Fibroblast of lung (primary cell): Measurements from ENCODE around the gene SPINDOC. TPM values are rescaled to one million over a fixed set of nuclear protein-coding genes. Genes with fewer than 3 reads are reported as not detected.
A peak's percentile ranks its signal among the peaks of the same experiment; 100 is the strongest.

Experiments used
- DNase-seq, 2 donors: peaks; one replicate each; pipeline versions ENCODE4 v3.0.0 to v3.0.0-alpha.2; 2010; ENCODE audit warnings: low read depth in 2 of 2
- H2AFZ ChIP-seq: 2 replicates; pipeline ENCODE4 v1.5.1; 2012; ENCODE audit warnings: low read length, control low read depth, inconsistent platforms
- H3K27ac ChIP-seq: 2 replicates; pipeline ENCODE4 v1.5.1; 2011; ENCODE audit warnings: low read length, control low read depth; ENCODE audit not compliant: insufficient read depth
- H3K27me3 ChIP-seq: 2 replicates; pipeline ENCODE4 v1.5.1; 2011; ENCODE audit warnings: mild to moderate bottlenecking, low read length; ENCODE audit not compliant: control insufficient read depth, insufficient read depth
- H3K36me3 ChIP-seq: 2 replicates; pipeline ENCODE4 v1.5.1; 2011; ENCODE audit warnings: low read length; ENCODE audit not compliant: control insufficient read depth, insufficient read depth
- H3K4me1 ChIP-seq: 2 replicates; pipeline ENCODE4 v1.5.1; 2011; ENCODE audit warnings: low read length; ENCODE audit not compliant: control insufficient read depth, insufficient read depth; ENCODE audit errors: extremely low read depth
- H3K4me2 ChIP-seq: 2 replicates; pipeline ENCODE4 v1.5.1; 2011; ENCODE audit warnings: low read length, control low read depth; ENCODE audit not compliant: insufficient read depth; ENCODE audit errors: extremely low read depth
- H3K4me3 ChIP-seq, 4 experiments: fragments of 200-600 bp in 1 of 4; sonication (generic) in 1 of 4; replicated peaks in 1 of 4; 2 replicates each; pipeline ENCODE4 v1.5.1; 2011 to 2016; ENCODE audit warnings: low read length in 4 of 4, low read depth in 3 of 4, mild to moderate bottlenecking in 3 of 4, control low read depth in 2 of 4, inconsistent platforms in 1 of 4, mixed read lengths in 1 of 4; ENCODE audit not compliant: insufficient read depth in 1 of 4; ENCODE audit errors: control extremely low read depth in 1 of 4
- H3K79me2 ChIP-seq: 2 replicates; pipeline ENCODE4 v1.5.1; 2012; ENCODE audit warnings: mild to moderate bottlenecking, low read length, inconsistent platforms; ENCODE audit not compliant: control insufficient read depth, insufficient read depth
- H3K9ac ChIP-seq: 2 replicates; pipeline ENCODE4 v1.5.1; 2011; ENCODE audit warnings: mild to moderate bottlenecking, low read length, control low read depth; ENCODE audit not compliant: insufficient read depth
- H3K9me3 ChIP-seq: 2 replicates; pipeline ENCODE4 v1.5.1; 2012; ENCODE audit warnings: low read depth, low read length; ENCODE audit not compliant: control insufficient read depth, insufficient read depth
- H4K20me1 ChIP-seq: 2 replicates; pipeline ENCODE4 v1.5.1; 2011; ENCODE audit warnings: low read length; ENCODE audit not compliant: control insufficient read depth, insufficient read depth; ENCODE audit errors: extremely low read depth
- CTCF ChIP-seq, 2 donors: IDR thresholded peaks in 1 of 2; conservative IDR thresholded peaks in 1 of 2; 1 replicate in 1 of 2; 2 replicates in 1 of 2; pipeline ENCODE4 v1.5.1; 2011 to 2012; ENCODE audit warnings: low read length in 2 of 2, control low read depth in 1 of 2, inconsistent platforms in 1 of 2, low read depth in 1 of 2, mild to moderate bottlenecking in 1 of 2
- EZH2 ChIP-seq: IDR thresholded peaks from 2 replicates; pipeline ENCODE4 v1.5.1; 2012; ENCODE audit warnings: low read length, control low read depth, mild to moderate bottlenecking; ENCODE audit errors: missing control alignments
- polyA plus RNA-seq, 2 donors: library from polyadenylated mRNA; depleted of rRNA in 1 of 2; stranded (reverse) in 1 of 2; unstranded in 1 of 2; fragments of >200 nt; gene quantifications; 2 replicates each; pipeline ENCODE4 v1.2.1, GENCODE V29; 2011 to 2012; ENCODE audit warnings: missing spikeins in 1 of 2
- total RNA-seq: library from RNA; depleted of rRNA; stranded (reverse); fragments of >200 nt; gene quantifications from 2 replicates; pipeline ENCODE4 v1.2.1, GENCODE V29; 2014

SPINDOC gene
- total and polyA plus RNA-seq, 2 donors (not counting 1 experiment from before 2014, with no cell fraction given) = 10.7 to 10.9 TPM

GRCh38 chr11:63844836-63845235 is 31.6 kb downstream of the SPINDOC start:
- Histone ChIP-seq H3K79me2 (peaks cover 80% of the 10 kb centered on the region), H2AFZ (no peak overlapping the region), H3K4me2 (no peak overlapping the region), H3K9me3 (no peaks in the 10 kb centered on the region), H3K27me3 (no peaks in the 10 kb centered on the region), H3K4me3 (no peak overlapping the region), H3K36me3 (no peaks in the 10 kb centered on the region), H4K20me1 (no peaks in the 10 kb centered on the region), H3K27ac (no peak overlapping the region), H3K9ac (no peak overlapping the region), H3K4me1 (peaks cover 16% of the 10 kb centered on the region)
- no peak for DNase-seq
- TF ChIP-seq CTCF (conservative IDR thresholded peaks at IDR 0.05 in 1 of 2, IDR thresholded peaks at IDR 0.05 in 1 of 2; ENCODE audit: low read depth in 1 of 2, low read length in 2 of 2) (no peak), EZH2 (no peak)

GRCh38 chr11:63845303-63845702 is 32.0 kb downstream of the SPINDOC start:
- peak overlapping the region; percentile 4 for H3K4me2 ChIP-seq
- no peak overlapping the region for H2AFZ ChIP-seq
- no peak overlapping the region for H3K4me3 ChIP-seq
- H3K4me1 ChIP-seq = peaks cover 16% of the 10 kb centered on the region
- no peak overlapping the region for H3K27ac ChIP-seq
- H3K36me3 ChIP-seq = no peaks in the 10 kb centered on the region
- no peaks in the 10 kb centered on the region for H3K9me3 ChIP-seq
- TF ChIP-seq EZH2 (no peak), CTCF (conservative IDR thresholded peaks at IDR 0.05 in 1 of 2, IDR thresholded peaks at IDR 0.05 in 1 of 2; ENCODE audit: low read depth in 1 of 2, low read length in 2 of 2) (no peak)
- no peaks in the 10 kb centered on the region for H4K20me1 ChIP-seq
- peak; percentile 56 to 71 for DNase-seq
- H3K79me2 ChIP-seq = peaks cover 77% of the 10 kb centered on the region
- no peak overlapping the region for H3K9ac ChIP-seq
- no peaks in the 10 kb centered on the region for H3K27me3 ChIP-seq

- H3K4me3 ChIP-seq = no peak overlapping the region
- H3K9me3 ChIP-seq = no peaks in the 10 kb centered on the region
Observed at GRCh38 chr11:63845911-63846310, 32.7 kb downstream of the SPINDOC start.

More at GRCh38 chr11:63845911-63846310, 32.7 kb downstream of the SPINDOC start:
- Histone ChIP-seq H2AFZ (no peak overlapping the region), H3K4me2 (no peak overlapping the region), H4K20me1 (no peaks in the 10 kb centered on the region), H3K79me2 (peaks cover 77% of the 10 kb centered on the region), H3K9ac (no peak overlapping the region), H3K36me3 (no peaks in the 10 kb centered on the region), H3K27ac (no peak overlapping the region), H3K27me3 (no peaks in the 10 kb centered on the region), H3K4me1 (peaks cover 16% of the 10 kb centered on the region)
- no peak for DNase-seq
- no peak for TF ChIP-seq EZH2
- no peak for TF ChIP-seq CTCF (conservative IDR thresholded peaks at IDR 0.05 in 1 of 2, IDR thresholded peaks at IDR 0.05 in 1 of 2; ENCODE audit: low read depth in 1 of 2, low read length in 2 of 2)
